ENCODE measurements around the gene HRH1.

The HRH1 gene

GRCh38 chr3:11285471-11285870 is 131.2 kb downstream of the HRH1 start:
- Histone ChIP-seq H3K9me3 (ENCODE audit: insufficient read depth, low read length) (no peaks in the 10 kb centered on the region), H4K20me1 (ENCODE audit: low read depth, low read length) (no peaks in the 10 kb centered on the region), H3K79me2 (ENCODE audit: insufficient read depth, low read length) (no peaks in the 10 kb centered on the region; the same call in 1 of the 2 replicates), H3K27me3 (ENCODE audit: low read length) (no peaks in the 10 kb centered on the region), H3K36me3 (ENCODE audit: low read length) (0 out of 2 replicates have a peak, but pooled peaks cover 3% of the 10 kb centered on the region), H3K4me3 (ENCODE audit: insufficient read depth, low read length, poor library complexity, severe bottlenecking) (no peak overlapping the region), H3K27ac (ENCODE audit: low read depth, low read length) (no peak overlapping the region), H3F3A (ENCODE audit: insufficient read depth) (peaks cover 7% of the 10 kb centered on the region; the same call in 1 of the 2 replicates), H3K9me2 (replicated peaks; ENCODE audit: insufficient read depth, low read length) (no peaks in the 10 kb centered on the region), H2AFZ (ENCODE audit: low read depth, low read length, severe bottlenecking) (no peak overlapping the region), H3K4me2 (ENCODE audit: low read depth, low read length, poor library complexity, severe bottlenecking) (no peak overlapping the region), H3K9ac (ENCODE audit: low read length) (no peak overlapping the region)
- no peak for TF ChIP-seq EZH2phosphoT487 (conservative IDR thresholded peaks at IDR 0.05; ENCODE audit: low read length)
- TF ChIP-seq CTCF (IDR thresholded peaks at IDR 0.05; ENCODE audit: insufficient read depth, low read length, poor library complexity, severe bottlenecking): no peak

DNA sequence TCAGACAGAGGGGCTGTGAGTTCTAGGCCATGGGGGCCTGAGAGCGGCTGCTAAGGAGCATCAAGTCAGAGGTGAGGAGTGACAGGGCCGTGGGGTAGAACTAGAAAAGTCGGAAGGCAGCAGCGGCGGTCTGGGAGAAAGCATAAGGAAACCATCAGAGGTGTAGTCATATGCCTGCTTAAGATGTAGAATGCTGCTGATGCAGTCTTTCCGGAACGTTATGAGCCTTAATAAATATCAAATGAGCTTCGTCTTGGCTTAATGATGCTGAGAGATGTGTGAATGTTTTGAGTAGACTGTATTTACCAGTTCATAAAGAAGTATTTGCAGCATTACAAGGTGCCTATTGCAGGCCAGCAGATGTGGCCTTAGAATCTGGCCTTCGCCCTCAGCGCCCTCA is 133.1 kb downstream of the HRH1 start:
- Histone ChIP-seq H3K4me3 (ENCODE audit: insufficient read depth, low read length, poor library complexity, severe bottlenecking) (no peak overlapping the region), H2AFZ (ENCODE audit: low read depth, low read length, severe bottlenecking) (no peak overlapping the region), H3F3A (ENCODE audit: insufficient read depth) (peaks cover 7% of the 10 kb centered on the region; the same call in 1 of the 2 replicates), H3K4me2 (ENCODE audit: low read depth, low read length, poor library complexity, severe bottlenecking) (no peak overlapping the region), H3K36me3 (ENCODE audit: low read length) (no peaks in the 10 kb centered on the region), H4K20me1 (ENCODE audit: low read depth, low read length) (no peaks in the 10 kb centered on the region), H3K27me3 (ENCODE audit: low read length) (no peaks in the 10 kb centered on the region), H3K9ac (ENCODE audit: low read length) (no peak overlapping the region), H3K27ac (ENCODE audit: low read depth, low read length) (no peak overlapping the region), H3K79me2 (ENCODE audit: insufficient read depth, low read length) (no peaks in the 10 kb centered on the region; the same call in 1 of the 2 replicates), H3K9me3 (ENCODE audit: insufficient read depth, low read length) (no peaks in the 10 kb centered on the region), H3K9me2 (replicated peaks; ENCODE audit: insufficient read depth, low read length) (no peaks in the 10 kb centered on the region)
- TF ChIP-seq CTCF (IDR thresholded peaks at IDR 0.05; ENCODE audit: insufficient read depth, low read length, poor library complexity, severe bottlenecking): no peak
- TF ChIP-seq EZH2phosphoT487 (conservative IDR thresholded peaks at IDR 0.05; ENCODE audit: low read length): no peak

GRCh38 chr3:11288021-11288491 is 133.8 kb downstream of the HRH1 start:
- H3K9me2 ChIP-seq (replicated peaks; ENCODE audit: insufficient read depth, low read length): no peaks in the 10 kb centered on the region
- no peaks in the 10 kb centered on the region for H3K27me3 ChIP-seq (ENCODE audit: low read length)
- no peak overlapping the region for H3K9ac ChIP-seq (ENCODE audit: low read length)
- peak overlapping the region; percentile 48 for H3K4me2 ChIP-seq (ENCODE audit: low read depth, low read length, poor library complexity, severe bottlenecking)
- no peaks in the 10 kb centered on the region for H4K20me1 ChIP-seq (ENCODE audit: low read depth, low read length)
- no peak overlapping the region for H3K4me3 ChIP-seq (ENCODE audit: insufficient read depth, low read length, poor library complexity, severe bottlenecking)
- no peak overlapping the region for H2AFZ ChIP-seq (ENCODE audit: low read depth, low read length, severe bottlenecking)
- H3K27ac ChIP-seq (ENCODE audit: low read depth, low read length): peak overlapping the region; percentile 24; the same call in 1 of the 2 replicates
- peaks cover 7% of the 10 kb centered on the region; the same call in 1 of the 2 replicates for H3F3A ChIP-seq (ENCODE audit: insufficient read depth)
- no peaks in the 10 kb centered on the region; the same call in 1 of the 2 replicates for H3K79me2 ChIP-seq (ENCODE audit: insufficient read depth, low read length)
- no peaks in the 10 kb centered on the region for H3K9me3 ChIP-seq (ENCODE audit: insufficient read depth, low read length)
- H3K36me3 ChIP-seq (ENCODE audit: low read length): no peaks in the 10 kb centered on the region
- no peak for TF ChIP-seq CTCF (IDR thresholded peaks at IDR 0.05; ENCODE audit: insufficient read depth, low read length, poor library complexity, severe bottlenecking)
- TF ChIP-seq EZH2phosphoT487 (conservative IDR thresholded peaks at IDR 0.05; ENCODE audit: low read length): no peak
